NOMO-1 treated with dmso at 0.1 percent for 144 hours (cell line): ENCODE data around the gene ST3GAL3.
A peak's percentile ranks its signal among the peaks of the same experiment; 100 is the strongest.

Source experiments
- DNase-seq: peaks from one replicate; lab custom pipeline; 2025; ENCODE audit not compliant: unreplicated experiment; lab: John Stamatoyannopoulos, UW

The ST3GAL3 gene

DNA sequence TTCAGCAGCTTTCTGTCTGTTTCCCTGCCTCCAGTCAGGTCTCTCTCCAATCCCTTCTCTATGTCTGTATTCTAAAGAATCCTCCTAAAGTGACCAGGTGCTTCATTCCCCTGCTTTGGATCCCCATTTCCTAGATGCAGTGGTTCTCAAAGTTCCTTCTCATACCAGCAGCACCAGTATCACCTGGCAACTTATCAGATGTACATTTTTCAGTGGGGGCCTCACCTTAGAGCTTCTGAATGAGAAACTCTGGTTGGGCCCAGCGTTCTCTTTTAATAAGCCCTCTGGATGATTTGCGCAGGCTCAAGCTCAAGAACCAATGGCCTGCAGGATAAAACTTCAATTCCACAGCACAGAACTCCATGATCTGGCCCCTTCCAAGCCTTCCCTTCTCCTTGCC, 200.9 kb downstream of the ST3GAL3 start:
- no peak for DNase-seq

GRCh38 chr1:43908858-43909257, 201.5 kb downstream of the ST3GAL3 start:
- no peak for DNase-seq

GRCh38 chr1:43910343-43910742, 203.0 kb downstream of the ST3GAL3 start:
- no peak for DNase-seq

- no peak for DNase-seq
Observed at GRCh38 chr1:43912607-43913006, 205.3 kb downstream of the ST3GAL3 start.

- no peak for DNase-seq
Observed at GRCh38 chr1:43913051-43913501, 205.7 kb downstream of the ST3GAL3 start.

GRCh38 chr1:43913666-43914360, 206.5 kb downstream of the ST3GAL3 start:
- no peak for DNase-seq

DNA sequence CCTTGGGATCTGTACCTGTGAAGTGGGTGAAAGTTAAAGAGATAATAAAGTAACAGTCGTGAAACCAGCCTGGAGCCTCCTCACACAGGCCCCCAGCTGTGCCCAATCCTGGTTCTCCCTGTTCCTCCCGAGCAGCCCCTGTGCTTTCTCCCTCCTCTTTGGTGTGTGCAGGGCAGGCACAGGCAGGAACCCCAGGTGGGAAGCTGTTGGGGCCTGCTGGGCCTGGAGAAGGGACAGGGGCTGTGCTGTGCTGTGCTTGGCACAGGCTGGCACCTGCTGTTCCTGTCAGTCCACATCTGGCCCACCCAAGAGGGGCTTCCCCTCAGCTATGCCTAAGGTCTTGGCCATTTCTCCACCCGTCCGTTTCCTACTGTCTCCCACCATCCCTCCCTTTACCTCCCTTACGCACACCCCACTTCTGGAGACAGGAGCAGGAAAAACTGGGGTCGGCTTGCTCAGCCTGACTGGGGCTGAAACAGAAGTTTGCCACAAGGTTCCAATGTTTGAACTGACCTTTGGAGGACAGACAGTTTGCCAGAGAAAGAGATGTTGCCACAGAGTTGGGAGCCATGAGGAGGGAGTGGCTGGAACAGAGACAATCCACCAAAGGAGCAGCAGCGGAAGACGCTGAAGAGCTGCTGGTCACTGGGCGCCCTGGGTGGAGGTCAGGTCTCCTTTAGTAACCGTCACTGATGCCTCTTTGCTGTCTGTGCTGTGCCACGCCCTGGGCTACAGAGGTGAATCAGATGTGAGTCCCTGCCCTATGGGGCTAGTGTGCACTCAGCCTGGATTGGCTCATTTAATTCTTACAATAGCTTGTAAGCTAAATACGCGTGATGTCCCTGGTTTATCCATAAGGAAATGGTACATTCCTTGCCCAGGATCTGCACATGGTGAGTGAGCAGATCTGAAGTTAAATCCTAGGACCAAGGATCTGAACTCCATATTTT, 207.5 kb downstream of the ST3GAL3 start:
- no peak for DNase-seq

DNA sequence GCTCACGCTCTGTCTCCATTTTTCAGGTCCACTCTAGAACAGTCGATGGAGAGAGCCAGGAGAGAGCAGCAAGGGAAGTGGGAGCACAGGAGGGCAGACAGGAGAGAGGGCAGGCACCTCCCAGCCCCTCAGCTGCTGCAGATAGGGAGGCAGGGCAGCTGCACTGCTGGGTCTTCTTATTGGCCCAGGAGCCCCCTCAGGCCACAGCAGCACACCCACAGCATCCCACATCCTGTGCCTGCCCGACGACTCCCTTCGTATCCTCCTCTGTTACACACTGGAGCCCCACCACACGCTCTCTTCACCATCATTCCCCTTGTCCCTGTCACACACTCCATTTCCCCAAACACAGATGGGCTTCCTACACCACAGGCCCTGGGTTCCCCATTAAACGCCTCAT, 212.6 kb downstream of the ST3GAL3 start:
- DNase-seq = no peak

- DNase-seq = no peak
Observed at GRCh38 chr1:43921022-43921421, 213.7 kb downstream of the ST3GAL3 start.

DNA sequence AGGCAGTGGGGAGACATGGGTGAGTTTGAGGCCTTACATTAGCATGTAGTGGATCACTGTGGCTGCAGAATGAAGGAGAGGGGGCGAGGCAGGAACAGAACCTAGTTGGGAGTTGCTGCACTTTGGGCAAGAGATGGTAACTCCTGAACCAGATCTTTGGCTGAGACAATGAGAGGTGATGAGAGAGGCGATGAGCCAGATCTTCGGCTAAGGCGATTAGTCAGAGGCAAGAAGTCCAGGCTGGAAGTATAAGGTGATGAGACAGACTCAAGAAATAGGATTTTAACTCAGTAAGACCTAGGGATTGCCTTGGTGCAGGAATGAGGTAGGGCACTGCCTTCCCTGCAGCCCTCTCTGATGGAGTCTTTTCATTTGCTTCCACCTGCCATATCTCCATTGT, 217.2 kb downstream of the ST3GAL3 start:
- no peak for DNase-seq

GRCh38 chr1:43925846-43926245, 218.5 kb downstream of the ST3GAL3 start:
- no peak for DNase-seq

- no peak for DNase-seq
Observed at GRCh38 chr1:43930168-43930948, 223.0 kb downstream of the ST3GAL3 start.

GRCh38 chr1:43930949-43931275, 223.6 kb downstream of the ST3GAL3 start:
- no peak for DNase-seq

- DNase-seq = no peak
Observed at GRCh38 chr1:43931711-43932660, 224.7 kb downstream of the ST3GAL3 start.

DNA sequence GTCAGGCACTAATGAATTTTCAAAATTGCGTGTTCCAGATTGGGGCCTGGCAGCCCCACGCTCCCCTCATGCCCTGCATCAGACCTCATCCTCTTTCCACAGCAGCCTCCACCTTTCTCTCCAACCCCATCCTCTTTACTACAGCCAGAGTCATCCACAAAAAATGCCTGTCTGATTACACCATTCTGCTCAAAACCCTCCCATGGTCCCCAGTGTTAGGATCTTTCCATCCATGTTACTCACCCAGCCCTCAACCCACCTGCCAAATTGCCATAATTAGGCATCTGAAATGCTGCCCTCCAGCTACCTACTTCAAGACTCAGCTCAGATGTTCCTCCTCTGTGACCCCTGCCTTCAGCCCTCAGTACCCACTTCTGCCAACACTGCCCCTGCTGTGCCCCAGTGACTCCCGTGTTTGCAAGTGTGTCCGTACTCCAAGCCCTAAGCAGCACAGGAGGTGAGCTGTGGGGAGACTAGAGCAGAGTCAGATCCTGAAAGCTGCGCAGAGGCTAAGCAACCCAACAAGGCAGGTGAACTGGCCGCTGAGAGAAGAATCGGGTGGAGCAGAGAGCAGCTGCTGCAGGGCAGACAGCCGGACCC, 225.6 kb downstream of the ST3GAL3 start:
- no peak for DNase-seq

DNA sequence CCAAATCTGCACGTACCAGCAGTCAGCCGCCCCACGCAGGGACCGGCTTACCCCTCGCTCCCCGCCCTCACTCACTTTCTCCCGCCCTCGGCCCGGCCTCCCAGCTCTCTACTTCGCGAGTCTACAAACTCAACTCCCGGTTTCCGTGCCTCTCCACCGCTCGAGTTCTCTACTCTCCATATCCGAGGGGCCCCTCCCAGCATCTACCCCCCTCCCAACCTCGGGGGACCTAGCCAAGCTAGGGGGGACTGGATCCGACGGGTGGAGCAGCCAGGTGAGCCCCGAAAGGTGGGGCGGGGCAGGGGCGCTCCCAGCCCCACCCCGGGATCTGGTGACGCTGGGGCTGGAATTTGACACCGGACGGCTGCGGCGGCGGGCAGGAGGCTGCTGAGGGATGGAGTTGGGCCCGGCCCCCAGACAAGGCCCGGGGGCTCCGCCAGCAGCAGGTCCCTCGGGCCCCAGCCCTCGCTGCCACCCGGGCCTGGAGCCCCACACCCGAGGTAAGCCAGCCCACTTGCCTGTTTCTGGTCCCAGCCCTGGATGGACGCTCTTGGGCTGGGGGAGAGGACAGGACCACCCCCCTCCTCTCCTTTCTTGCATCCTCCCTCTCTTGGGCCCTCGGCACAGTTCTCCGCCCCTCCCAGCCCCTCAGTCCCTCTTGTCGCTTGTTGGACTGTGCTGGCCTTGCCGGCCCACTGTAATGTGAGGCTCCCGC, 226.2 kb downstream of the ST3GAL3 start, which contains the start of gene ARTN:
ARTN (plus strand) TSS at position 416 of the 715 bp plus-strand sequence. CDS start 1,856 bp downstream, outside the sequence.
- DNase-seq = no peak

- peak; percentile 35 for DNase-seq
Observed at GRCh38 chr1:43934101-43934985, 227.0 kb downstream of the ST3GAL3 start.

DNA sequence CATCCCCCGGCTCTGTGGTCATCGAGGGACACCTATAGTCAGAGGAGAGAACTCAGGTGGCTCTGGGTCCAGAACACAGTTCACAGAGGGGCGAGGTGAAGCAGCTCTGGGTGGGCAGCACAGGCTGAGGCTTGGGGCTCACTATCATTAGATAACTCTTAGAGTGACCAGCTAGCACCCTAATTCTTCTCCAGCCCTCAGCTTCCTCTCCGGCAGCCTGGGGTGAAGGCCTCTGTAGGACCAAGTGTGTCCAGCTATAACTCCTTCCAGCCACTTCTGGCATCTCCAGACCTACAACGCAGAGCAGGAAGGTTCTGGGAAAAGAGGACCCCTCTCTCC, 227.6 kb downstream of the ST3GAL3 start:
- DNase-seq = no peak
